Measurements from ENCODE around the gene RNF150.

RNF150 gene

DNA sequence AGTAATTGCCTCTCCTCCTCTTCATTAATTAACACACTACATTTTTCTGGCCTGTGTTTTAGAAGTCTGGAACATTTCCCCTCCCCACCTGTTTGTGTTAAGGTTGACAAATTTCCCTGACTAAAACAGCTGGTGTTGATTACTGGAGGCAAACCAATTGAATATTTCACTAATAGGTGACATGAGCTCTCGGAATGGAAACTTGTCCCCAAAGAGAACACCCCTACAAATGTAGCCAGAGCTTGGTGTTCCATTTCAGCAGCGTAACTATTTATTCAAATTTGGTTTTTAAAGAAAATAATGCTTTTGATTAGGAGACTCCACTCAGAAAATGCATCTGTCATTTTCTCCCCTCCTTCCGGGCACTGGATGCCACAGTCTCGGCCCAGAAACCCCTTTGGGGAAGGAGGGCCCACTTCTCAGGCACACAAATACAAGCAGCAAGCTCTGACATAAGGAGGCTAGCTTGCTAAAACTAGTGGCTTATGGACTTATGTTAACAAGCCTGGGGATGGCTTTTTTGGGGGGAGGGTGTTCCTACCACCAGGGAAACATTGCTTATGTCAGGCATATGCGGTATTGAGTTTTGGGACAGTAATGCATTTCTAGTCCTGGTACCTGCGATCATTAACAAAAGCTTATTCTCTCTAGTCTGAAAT lies 2.2 kb downstream of the RNF150 start:
- no peak for DNase-seq

DNA sequence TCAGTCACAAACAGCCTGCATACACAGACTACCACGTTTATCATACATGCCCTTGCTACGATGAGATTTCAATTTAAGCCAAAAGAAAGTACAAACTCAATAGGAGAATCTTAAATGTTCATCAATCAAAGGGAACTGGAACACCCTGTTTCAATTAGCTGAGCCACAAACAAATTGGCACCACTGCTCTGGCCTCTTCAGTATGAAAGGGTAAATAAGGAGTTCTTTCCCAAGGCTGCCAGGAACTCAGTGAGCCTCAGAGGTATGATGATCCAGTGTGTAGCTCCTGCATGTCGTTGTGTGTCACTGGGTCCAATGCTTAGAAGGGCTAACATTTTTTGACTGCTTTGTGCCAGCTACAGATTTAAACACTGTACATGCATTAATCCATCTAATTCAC lies 5.4 kb downstream of the RNF150 start:
- no peak for DNase-seq

DNA sequence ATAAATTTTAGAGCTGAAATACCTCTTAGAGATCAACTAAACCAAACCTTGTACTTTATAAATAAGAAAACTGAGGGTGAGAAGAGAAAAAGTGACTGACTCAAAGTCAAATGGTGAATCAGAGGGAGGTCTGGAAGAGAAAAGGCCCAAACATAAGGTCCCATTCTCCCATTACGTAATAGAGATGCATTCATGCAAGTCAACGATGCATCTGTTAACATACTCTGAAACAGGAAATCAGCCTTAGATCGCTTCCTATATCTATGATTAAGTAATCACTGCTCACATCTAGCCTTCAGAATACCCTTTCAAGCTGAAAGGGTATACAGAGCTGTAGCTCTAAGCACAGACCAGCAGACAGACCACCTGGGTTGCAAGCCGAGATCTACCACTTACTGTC lies 6.5 kb downstream of the RNF150 start:
- DNase-seq: no peak

DNA sequence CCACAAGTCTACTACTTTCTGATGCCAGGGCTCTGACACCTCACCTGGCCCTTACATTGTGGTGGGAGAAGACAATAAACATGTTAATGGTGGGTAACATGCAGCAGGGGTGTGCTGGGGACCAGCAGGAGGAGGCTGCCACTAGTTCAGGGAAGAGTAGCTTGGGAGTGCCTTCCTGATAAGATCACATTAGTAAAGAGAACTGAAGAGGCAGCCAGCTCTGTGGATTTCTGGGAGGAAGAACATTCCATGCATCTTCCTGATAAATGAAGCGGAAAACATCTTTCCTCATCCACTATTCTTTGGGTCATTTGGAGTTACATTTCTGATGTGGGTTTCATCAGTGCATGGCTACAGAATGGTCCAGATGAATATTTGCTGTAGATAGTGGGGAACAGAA lies 9.0 kb downstream of the RNF150 start:
- DNase-seq: no peak

DNA sequence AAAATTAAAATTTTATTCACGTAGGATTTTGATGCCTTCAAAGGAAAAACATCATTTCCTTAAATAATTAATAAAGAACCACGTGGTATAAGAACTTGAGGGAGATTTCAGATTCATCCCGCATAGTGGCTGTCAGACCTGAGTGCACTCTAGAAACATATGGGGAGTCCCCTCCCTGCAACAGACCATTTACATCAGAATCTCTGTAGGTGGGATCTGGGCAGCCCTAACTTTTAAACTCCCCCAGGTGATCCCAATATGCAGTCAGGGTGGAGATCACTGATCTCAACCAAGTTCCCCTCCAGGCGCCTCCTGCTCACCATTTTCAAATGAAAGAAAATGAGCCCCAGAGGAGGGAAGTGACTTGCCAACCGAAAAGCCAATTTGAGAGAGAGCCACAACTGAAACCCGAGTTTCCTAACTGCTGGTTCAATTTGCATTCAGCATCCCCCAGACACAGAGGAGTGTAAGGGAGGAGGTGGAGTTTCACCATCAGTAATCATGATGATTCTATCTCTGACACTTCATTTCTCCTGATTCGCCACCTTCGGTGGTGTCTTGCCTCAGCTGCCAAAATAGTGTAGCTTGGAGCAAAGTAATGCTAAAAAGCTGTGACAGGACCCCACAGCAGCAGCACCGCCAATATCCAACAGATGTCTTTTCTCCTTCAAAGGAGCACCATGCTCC lies 11.4 kb downstream of the RNF150 start:
- DNase-seq: no peak

DNA sequence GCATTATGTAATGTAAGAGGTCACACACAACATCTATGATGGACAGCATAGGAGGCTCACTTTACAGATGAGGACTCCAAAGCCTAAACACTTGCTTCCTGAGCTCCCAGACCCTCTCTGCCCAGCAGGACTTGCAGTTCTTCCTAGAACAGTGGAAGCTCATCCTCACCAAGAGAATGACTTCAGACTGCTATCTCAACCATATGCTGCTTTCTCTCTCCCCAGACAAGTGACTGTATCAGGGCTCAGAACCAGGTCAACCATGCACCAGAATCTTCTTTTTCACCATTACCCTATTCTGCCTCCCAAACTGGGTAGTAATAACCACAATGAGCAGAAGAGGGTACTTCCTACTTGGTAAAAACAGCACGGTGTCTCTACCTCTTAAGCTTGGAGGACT lies 12.2 kb downstream of the RNF150 start:
- DNase-seq: no peak

DNA sequence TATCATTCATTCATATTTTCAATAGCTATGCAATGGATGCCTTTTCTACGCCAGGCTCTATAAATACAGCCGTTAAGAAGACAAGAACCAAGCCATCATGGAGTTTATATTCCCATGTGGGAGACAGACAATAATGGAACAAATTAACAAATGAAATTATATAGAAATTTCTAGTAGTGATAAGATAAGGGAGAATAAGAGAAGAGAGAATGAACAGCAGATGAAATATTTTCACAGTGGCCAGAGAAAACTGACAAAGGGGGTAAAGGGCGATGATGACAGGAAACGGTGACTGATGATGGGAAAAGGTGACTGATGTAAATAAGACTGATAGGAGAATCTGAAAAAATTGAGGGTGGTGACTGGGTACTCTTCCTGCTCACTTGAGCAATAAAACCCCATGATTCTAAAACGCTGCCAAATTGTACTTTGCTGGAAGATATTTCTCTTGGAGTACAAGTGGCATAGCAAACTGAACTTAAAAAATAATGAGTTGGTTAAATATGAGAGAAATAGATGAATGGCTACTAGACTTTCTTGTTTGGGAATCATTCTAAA lies 13.2 kb downstream of the RNF150 start:
- no peak for DNase-seq

DNA sequence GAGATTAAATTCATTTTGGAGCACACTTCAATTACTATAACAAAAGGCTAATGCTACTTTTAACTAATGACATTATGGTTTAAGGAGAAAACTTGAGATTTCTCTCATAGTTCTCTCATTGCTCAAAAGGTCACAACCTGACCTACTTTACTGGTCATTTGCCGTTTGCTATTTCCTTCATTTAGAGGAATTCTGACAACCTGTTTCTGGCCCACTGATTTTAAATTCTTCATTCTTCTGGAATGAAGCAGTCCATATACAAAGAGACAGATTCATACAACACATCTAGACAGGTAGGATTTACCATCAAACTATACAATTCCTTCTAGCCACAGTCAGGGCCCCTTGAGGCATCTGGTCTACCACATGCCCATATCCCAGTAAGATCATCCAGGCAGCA lies 14.2 kb downstream of the RNF150 start:
- DNase-seq: no peak

DNA sequence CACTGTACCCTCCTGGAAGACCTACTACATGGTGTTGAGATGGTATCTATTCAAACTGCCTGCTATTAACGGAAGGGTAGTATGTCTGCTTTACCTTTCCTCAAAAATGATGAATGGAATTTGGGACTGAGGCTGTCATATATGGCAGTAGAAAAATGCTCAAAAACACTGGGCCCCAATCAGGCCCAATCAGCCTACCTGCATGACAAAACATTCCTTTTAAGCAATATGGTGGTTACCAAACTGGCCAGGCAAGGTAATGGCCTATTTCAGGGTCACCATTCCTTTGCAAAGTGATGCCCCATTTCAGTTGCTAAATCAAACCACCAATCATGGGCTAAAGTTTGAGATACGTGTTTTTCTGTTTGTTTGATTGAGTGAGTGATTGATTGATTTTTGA lies 14.9 kb downstream of the RNF150 start:
- no peak for DNase-seq

DNA sequence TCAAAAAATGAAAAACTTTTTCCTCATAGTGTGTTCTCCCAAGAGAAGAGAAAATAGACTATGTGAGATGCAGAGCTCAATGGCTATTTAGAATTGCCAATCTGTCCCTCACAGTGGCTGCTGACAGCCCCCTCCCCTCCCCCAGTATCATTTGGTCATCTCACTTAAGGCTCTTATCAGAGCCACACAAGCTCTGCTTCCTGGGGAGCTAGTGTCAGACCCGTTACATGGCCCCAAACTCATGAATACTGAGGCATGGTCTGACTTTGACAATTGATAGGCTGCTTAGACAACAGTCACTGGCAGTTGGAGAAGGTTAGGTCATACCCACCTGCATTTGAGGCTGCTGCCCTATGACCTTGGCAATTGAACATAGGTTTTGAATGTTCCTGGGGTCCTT lies 15.3 kb downstream of the RNF150 start:
- no peak for DNase-seq

DNA sequence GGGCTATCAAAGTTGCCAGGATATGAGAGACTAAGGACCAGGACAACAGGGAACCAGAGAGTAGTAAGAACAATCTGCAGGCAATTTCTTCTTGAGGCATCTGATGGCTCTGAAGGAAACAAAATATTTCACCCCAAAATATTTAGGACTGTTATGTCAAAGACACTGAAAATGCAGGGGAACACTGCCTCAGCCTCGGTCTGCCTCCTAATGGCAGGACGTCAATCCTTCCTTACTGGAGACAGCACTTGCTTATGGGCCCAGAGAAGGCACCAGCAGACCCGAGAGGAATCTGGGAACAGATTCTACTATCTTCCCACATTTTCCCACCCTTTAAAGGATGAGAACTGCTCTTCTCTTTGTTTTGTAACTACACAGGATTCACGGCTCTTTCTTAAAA lies 23.3 kb downstream of the RNF150 start:
- DNase-seq: no peak

DNA sequence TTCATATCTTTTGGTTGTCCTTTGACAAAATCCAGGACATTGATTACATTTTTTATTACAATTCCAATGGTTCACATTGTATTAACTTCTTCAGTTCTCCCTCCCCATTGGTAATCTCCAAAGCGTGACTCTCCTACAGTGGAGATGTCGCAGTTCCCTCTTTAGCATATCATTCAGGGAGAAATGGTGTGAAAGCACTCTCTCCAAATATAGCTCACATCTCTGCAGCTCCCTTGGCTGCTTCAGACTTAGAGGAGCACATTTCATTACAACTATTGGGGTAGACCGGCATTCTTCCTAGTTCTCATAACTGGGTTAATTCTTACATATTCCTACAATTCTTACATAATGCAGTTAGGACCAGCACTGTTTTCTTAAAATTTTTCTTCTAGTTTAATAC lies 25.3 kb downstream of the RNF150 start:
- no peak for DNase-seq

DNA sequence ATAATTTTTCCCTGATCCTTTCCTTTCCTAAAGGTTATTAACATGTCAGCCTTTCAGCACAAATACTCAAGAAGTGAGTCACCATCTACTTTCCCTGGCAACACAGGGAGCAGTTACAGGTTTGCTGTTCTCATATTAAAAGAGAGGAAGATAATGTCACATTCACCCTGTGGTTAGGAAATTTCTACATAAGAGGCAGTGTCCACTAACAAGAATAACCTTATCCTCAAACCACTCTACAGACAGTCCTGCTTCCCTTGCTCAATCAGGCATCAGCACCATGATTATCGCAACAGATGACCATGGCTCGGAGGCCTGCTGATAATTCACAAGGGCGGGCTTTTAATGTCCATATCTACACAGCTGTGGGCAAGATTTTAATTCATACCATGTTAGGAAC lies 30.9 kb downstream of the RNF150 start:
- no peak for DNase-seq

DNA sequence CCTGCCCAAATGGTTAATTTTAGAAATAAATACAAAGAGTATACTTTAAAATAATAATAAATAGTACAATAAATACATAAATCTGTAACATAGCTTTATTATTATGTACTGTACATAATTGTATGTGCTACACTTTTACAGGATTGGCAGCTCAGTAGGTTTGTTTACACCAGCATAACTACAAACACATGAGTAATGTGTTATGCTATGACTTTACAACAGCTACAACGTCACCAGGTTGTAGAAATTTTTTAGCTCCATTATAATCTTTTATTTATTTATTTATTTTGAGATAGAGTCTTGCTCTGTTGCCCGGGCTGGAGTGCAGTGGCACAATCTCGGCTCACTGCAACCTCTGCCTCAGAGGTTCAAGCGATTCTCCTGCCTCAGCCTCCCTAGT lies 31.8 kb downstream of the RNF150 start:
- no peak for DNase-seq

DNA sequence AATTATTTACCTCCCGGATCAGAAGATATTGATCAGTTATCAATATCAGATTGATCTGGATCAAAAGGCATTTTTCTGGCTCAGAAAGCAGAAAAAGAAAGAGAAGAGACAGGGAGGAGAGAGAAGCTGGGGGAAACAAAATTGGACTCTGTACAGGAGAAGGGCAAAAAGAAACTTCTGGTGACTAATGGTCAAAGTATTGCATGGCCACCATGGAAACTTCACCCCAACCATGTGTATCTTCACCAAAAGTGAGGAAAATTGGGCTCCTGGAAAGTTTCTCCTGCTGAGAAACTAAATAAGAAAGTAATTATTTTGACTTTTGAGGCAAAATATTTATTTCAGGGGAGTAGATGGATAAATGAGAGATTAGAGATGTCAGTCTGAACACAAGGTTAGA lies 33.9 kb downstream of the RNF150 start:
- DNase-seq: no peak

DNA sequence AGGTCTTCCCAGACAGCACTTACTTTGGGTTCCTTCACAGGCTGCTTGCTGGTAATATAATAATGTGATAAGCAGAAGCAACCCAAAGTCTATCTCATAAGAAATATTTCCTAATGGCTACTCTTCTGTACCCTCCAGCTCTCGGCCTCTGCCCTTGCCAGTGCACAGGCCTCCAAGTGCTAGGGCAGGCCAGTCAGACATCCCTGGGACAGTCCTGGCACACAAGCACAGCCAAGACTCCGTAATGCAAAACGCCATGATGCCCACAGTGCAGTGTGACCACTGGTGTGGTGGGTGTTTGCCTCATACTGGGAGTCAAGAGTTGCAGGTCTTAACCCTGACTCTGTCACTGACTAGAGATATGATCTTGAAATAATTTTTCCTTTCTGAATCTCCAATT lies 35.1 kb downstream of the RNF150 start:
- DNase-seq: no peak

DNA sequence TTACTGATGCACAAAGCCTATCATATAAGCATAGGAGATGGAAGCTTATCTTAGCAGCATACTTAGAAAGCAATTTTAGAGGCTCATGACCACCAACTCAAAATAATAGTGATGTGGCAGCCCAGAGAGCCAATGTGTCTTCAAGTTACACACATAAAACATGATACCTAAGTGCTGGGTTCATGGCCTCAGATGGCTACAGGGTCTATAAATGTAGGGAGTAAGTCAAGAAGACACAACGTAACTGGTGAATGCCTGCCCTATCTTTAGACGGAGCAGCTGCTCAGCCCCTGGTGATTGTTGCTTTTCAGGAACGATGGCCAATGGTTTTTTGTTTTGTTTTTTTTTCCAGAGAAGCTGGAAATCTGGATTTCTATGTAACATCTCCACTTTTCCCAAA lies 42.8 kb downstream of the RNF150 start:
- DNase-seq: no peak

DNA sequence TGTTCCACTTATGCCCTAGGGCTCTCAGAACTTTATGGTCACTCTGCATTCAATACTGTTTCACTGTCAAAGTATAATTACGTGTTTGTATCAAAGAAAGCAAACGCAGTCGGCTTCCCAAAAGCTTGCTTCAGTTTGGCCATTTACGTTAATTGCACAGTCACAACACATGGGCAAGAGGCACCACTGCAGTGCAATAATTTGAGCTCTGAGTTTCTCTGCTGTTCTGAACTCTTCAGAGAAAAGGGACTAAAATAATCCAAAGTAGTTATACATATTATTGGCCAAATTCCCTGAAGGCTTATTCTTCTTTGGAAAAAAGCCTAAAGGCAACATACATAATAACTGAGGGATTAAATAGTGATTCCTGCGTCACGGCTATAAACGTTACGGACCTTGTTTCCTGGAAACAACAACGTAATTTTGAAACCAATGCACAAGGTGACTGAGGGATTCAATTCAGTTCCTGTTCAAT lies 51.3 kb downstream of the RNF150 start:
- no peak for DNase-seq

DNA sequence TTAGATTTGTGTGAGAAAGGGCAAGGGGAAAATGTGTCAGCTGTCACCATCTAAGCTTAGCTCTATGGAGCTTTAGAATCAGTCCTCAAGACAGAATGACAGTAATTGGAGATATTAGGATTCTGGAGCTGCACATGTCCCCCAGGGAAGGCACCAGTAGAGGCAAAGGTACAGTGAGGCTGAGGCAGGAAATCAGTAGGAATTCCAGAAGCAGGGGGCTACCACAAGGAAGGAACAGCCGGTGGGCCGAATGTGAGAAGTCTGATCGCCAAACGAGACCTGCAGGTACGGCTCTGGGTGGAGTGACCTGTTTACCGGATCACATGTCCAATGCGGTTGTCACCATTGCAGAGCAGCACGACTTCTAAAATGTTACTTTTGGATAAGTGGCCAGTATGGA lies 52.6 kb downstream of the RNF150 start:
- DNase-seq: no peak

DNA sequence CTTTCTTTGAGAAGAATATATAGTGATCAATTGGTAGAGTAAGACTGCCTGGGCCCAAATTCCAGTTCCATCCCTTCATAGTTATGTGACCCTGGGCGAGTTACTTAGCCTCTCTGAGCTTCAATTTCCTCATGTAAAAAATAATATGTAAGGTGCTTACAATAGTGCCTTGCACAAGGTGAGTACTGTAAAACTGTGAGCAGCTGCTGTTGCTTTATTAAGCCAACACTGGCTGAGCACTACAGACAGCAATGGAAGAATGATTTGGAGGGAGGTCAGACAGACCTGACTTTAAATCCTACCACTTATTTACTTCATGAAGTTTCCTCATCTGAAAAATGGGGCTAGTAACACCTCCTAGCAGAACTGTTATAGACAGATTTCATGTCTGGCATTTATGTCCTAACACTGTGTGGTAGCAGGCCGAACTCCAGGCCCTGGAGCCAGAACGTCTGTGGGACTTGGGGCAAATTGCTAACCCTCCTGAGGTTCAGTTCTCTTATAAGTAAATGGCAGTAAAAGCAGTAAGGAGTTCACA lies 53.8 kb downstream of the RNF150 start:
- no peak for DNase-seq

DNA sequence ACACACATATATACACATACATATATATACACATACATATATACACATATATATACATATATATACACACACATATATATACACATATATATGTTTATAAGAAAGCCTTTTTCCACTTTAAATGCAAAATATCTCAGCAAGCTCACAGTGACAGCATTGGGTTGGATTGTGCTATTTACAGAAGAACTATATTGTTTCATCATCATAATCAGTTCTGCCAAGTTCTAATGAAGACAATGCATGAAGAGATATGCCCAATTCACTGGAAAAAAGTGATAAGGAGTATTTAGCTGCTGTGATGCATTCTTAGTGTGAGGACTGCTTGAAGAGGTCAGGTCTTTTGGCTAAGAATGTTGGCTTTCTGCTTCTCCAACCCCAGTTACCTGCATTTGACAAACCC lies 54.4 kb downstream of the RNF150 start:
- no peak for DNase-seq

DNA sequence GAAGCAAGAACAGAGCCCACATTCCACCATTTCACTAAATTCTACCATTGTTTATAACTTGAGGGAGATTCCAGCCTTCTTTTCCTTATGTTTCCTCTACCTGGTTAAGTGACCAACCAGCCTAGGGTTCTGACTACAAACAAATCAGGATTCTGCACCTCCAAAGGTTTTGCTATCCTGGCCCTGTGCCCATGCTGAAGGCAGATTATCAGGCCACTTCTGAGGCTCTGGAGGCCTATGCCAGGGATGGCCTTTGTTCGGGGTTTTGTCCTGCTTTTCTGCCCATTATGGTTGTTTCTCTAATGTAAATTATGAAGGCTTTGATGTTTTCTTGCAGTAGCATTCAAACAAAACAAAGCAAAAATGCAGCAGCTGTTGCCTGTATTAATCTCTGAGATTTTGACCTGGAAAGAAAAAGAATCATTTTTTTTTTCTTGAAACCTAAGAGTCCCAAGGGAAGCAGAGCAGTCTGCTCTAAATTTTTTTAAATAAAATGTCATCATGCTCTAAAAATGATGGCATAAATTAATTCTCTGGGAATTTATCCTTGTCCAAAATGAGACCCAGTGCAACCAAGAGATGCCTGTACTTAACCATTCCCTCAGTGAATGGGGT lies 55.6 kb downstream of the RNF150 start:
- no peak for DNase-seq

DNA sequence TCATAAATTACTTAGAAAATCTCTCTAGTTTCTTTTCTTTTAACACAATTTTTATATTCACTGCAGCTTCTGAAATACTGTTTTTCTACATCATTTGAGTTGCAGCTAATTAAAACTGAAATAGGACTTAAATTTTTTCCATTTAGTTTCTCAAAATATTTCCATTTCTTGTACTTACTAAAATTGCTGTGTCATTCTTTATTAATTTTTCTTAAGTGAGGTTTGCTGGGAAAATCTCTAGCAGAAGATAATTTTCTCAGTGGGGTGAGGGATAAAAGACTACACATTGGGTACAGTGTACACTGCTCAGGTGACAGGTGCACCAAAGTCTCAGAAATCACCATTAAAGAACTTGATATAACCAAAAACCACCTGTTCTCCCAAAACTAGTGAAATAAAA lies 57.7 kb downstream of the RNF150 start:
- DNase-seq: no peak

Measured in activated CD4-positive, alpha-beta T cell treated with anti-CD3 and anti-CD28 coated beads, Interleukin-2, Interleukin-6, amounts not matched to agents 100 ng/mL and 50 ng/mL, durations not matched to agents 16 hours and 8 hours (primary cell).